ENCODE results near the gene CYFIP2.

CYFIP2 gene

DNA sequence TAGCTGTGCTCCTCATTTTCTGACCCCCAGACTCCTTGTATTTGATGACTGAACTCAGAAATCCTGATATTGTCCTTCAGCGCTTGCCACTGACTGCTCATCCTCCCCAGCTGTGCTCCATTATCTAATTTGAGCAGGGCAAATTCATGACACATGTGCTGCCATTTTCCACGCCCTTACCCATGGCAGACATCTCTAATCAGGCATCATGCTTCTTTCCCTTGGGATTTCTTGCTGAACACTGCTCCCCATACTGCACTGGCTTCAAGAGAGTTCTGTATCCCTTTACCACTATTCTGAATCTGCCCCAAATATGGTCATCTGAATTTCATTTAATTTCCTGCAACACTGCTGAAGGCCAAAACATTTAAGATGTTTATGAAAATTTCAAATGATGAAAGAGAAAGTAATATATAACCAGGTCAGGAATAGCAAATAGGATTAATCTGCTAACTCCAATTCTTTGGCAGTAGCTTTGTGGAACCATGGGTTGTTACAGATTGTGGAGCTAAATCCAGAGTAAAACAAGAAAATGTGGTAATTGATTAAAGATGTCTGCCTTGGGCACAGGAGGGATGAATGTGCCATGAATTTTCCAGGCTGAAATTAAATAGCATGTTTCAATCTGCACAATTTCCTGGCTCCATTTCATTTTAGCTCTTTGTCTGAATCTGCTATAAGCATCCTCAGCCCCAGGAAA, 93.6 kb downstream of the CYFIP2 start:
- DNase-seq (ENCODE audit: low read depth): no peak

DNA sequence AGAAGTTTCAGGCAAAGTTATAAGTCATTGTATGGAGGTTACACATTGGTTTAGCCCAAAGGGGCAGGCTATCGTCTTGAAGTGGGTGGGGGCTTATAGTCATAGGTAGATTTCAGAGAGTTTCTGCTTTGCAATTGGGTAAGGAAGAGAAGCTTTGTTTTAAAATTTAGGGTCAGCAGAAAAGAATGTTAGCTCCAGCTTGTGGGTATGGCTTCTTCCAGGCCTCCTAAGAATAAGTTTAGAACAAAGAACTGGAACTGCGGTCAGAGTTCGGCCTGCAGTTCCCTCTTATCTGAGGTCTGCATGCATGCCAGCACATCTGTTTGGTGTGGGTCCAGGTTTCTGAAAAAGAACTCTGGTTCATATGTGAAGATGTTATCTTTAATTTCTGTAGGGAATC, 96.1 kb downstream of the CYFIP2 start:
- DNase-seq (ENCODE audit: low read depth): no peak

DNA sequence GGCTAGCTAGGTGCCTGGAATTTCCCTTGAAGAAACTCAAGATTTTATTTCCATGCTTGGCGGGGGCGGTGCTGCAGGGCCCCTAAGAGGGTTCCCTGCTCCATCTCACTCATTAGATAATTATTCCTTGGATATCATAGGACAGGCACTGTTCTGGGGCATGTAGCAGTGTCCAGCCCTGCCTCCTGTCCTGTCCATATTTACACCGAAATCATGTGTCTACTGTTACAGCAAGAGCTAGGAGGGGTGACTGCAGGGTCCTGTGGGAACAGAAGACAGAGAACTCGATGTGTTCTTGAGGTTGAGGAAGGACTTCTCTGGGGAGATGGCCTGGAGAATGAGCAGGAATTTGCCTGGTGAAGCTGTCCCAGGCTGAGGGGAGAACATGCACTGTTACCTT, 96.6 kb downstream of the CYFIP2 start:
- no peak for DNase-seq (ENCODE audit: low read depth)

DNA sequence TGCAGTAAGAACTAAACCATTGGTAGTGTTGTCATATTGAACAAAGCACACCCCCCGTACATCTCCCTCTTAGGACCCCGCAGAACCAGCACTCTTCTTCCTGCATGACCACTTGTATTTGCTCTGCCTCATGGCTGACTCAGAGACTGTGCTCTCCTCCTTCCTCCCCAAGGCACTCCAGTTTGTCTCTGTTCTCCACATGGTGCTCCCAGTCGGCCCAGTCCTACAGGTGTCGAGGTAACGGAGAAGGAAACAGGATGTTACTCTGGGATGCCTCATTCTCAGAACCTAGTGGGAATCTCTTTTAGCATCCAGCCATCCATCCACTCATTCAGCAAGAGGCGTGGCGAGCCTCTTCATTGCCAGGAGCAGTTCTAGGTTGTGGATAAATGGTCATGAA, 97.1 kb downstream of the CYFIP2 start:
- no peak for DNase-seq (ENCODE audit: low read depth)

DNA sequence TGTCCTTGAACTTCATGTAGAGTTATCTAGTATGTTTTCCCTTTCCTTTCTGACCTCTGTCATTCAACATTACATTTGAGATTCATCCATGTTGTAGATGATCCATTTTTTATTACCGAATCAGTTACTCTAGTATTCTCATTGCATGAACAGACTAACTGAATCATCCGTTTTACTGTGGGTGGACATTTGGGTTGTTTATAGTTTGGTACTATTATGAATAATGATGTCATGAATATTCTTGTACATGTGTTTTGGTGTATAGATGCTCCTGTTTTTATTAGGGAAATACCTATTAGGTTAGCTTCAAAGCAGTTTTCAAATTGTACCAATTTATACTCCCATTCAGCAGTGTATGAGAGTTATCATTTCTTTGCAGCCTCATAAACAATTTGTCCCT, 99.8 kb downstream of the CYFIP2 start:
- no peak for DNase-seq (ENCODE audit: low read depth)

DNA sequence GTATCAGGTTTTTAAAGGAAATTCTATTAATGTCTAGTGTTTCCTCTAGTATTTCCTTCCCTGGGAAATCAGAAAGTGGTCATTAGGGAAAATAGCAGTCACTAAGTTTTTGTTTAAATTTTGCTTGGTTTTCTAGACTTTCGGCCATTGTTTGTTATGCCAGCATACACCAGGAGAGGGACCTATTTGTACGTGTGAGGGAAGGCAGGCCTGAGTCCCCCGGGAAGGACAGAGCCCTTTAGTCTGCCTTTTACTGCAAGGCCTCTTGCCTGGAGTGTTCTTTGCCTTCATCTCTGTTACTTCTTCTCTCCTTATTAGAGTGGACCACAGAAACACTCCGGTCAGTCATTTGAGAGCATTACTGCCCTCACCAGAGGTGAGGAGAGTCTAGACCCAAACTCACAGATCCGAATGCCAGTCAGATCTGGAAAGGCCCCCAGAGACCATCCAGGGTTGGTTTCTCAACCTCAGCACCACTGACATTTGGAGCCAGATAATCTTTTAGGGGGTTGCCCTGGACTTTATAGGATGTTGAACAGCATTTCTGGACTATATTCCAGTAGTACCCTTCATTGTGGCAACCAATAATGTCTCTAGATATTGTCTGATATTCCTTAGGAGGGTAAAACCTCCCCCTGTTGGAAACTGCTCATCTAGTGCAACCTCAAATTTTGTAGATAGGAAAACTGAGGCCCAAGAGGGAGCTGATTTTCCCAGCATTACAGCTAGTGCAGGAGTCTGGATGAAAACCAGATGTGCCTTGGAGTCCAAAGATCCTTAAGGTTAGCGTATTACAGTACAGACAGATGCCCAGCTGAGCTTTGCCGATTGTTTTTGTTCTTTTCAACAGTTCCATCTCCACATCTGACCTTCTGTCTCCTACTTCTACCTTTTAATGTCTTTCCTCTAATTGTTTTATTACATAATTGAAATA, 101.1 kb downstream of the CYFIP2 start:
- DNase-seq (ENCODE audit: low read depth): no peak

DNA sequence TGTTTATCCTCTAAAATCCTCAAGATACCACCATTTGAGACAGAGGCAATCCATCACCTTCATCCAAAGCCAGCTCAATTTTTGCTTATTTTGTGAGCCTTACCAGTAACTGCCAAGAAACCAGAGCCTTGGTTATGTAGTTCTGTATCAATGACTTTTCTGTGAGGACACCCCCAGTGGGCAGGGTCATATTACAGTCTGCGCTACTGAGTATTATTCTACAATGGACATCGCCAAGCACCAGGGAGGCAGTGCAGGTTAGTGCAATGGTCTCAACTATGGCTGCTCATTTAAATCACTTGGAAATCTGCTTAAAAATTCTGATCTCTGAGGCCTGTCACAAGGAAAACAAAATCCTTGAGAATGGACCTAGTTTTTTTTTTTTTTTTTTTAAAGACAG, 103.6 kb downstream of the CYFIP2 start:
- DNase-seq (ENCODE audit: low read depth): no peak

DNA sequence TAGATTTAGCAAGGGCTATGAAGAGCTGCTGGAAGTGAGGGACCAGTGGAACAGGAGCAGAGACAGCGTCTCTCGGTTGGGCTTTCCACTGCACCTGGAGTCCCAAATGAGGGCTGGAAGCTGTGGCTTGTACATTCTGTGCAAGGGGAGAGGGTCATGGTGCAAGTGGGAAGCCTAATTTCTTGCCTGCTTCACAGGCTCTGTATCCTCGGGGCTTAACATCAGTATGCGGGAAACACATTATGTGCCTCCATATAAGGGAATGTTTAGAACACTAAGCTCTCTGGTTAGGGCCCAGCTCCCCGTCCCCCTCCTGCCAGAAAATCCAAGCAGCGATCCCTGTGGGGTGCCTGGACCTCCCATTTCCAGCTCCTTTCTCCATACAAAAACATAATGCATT, 105.0 kb downstream of the CYFIP2 start:
- DNase-seq (ENCODE audit: low read depth): no peak

DNA sequence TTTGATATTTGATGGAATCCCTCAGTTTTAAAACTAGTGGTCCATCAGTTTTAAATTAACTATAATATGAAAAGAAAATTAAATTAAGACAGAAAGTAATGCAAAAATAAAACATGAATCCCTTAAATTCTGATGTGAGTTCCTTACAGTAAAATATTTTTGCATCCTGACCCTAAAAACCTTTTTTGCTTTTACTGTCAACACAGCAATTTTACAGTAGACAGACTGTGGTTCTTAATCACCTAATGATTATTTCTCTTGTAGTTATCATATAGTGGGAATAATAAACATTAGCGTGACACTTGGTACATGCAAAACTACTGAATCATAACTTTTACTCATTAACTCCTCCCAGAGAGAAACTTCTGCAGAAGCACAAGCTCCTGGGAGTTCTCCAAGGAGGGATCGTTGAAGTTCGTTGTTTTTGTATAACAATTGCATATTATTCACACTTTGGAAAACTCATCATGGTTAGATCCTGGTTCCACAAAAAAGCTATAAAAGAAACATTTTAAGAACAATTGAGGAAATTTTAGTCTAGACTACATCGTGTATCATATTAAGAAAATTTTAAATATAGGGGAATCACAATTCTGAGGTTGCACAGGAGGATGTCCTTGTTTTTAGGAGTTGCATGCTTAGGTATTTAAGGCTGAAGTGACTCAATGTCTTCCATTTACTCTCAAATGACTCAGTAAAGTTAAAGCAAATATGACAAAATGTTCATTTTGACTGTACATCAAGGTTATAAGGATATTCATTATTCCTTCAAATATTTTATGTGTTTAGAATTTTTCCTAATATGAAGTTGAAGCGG, 105.9 kb downstream of the CYFIP2 start:
- no peak for DNase-seq (ENCODE audit: low read depth)

DNA sequence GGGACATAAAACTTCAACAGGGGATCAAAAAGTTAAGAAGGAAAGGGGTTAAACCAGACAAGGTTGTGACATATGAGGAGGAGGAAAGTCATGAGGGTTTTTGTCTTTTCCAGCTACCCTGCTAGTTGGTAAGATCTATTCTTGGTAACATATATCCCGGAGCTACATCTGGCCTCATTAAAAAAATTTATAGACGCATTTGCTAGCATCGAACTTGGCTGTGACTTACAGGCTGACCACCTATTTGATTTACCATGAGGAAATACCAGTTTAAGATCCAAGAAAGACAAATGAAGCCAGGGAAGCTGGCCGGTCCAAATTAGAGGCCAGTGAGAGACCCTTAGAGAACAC, 106.5 kb downstream of the CYFIP2 start:
- DNase-seq (ENCODE audit: low read depth): no peak

DNA sequence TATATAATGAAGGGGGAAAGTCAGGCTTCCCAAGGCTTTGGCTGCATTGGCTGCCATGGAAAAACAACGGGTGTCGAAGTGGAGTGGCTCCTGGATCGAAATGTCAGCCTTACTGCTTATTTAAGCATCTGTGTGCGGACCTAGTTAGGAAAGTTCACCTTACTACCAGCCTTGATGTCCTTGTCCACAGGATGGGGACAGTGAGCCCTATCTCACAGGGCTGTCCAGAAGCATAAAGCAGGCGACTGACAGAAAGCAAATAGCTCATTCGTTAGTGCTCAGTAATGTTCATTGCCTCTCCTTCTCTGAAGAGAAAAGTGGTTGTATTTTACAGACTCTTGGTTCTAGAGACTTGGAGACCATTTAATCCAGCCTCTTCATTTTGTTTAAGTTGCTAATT, 112.6 kb downstream of the CYFIP2 start:
- no peak for DNase-seq (ENCODE audit: low read depth)

DNA sequence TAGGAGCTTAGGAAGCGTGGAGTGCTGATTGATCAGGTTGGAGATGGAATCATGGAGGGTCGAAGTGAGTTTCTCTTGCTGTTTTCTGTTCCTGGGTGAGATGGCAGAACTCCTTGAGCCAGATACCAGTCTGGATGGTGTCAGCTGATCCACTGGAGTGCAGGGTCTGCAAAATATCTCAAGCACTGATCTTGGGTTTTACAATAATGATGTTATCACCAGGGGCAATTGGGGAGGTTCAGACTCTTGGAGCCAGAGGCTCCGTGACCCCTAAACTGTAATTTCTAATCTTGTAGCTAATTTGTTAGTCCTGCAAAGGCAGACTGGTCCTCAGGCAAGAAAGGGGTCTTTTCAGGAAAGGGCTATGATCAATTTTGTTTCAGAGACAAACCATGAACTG, 114.1 kb downstream of the CYFIP2 start:
- no peak for DNase-seq (ENCODE audit: low read depth)

DNA sequence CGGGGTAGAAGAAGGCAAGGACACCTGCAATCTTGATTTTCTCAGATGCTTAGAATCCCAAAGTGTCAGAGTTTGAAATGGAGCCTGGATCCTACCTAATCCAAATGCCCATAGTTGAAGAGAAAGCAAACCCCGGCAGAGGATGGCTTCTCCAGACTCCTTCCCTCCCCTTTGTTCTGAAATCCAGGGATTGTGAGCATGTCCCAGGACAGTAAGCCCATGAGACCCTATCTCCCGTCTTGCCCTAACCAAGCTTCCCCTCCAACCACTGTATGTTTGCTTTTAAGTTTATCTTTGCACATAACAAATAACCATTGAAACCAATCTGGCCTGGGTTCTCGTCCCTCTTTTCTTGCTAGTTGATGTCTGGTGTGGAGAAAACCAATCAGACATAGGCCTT, 115.8 kb downstream of the CYFIP2 start:
- DNase-seq (ENCODE audit: low read depth): no peak

DNA sequence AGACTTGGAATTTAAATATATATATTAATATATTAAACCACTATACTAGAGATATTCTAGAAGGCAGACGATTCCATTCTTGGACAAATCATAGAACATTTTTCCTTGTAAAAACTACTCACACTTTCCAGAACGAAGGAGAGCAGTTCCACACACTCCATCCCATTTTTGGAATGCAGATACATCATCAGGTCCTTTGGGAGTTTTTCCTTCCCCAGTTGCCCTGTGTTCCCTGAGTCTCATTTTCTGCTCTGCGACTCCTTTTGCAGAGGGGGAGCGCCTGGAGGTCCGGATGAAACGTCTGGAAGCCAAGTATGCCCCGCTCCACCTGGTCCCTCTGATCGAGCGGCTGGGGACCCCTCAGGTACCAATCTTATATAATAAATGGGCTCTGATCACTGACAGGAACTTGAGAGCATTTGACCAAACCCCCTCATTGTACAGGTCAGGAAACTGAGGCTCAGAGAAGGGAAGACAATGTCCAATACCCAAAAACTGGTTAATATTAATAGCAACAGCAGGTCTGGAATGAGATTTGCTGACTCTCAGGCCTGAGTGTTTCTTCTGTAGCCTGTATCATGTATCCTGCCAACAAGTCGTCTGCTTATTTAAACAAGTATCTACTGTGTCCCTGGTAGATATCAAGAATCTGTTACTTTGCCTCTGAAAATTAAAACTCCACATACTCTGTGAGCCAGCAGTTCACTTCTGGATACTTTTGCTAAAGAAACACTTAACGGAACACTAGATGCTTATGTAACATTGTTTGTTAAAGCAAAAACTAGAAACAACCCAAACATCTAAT, 117.3 kb downstream of the CYFIP2 start:
- DNase-seq (ENCODE audit: low read depth): no peak

DNA sequence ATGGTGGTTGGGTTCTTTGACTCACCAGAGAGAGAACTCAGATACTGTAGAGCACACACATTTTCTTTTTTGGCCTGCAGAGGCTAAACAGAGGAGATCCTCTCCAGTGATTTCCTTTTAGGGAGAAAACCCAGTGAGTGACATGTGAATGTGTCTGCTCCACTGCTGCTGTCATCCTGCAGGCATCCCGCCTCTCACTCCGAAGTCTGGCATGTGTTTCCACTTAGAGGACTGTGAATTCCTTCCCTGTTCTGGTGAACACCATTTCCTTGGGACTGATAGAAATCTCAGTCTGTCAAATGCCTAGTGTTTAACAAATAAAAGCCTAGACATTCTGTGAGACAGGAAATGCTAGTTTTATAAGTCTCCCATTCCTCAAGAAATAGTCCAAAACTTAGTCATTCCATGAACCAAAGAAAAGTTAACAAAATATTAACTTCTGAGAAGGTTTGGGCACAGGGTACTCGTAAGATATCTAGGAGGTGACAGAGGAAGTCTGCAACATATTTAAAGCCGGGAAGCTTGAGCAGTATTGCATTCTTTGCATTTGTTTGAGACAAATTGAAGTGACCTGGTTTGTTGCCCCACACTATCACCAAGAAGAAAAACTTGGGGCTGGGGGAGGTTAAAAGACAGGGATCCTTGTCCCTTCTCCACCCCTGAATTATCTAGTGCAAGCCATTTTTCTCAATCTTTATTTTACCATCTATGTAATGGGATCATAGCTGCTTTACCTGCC, 119.2 kb downstream of the CYFIP2 start:
- DNase-seq (ENCODE audit: low read depth): no peak

DNA sequence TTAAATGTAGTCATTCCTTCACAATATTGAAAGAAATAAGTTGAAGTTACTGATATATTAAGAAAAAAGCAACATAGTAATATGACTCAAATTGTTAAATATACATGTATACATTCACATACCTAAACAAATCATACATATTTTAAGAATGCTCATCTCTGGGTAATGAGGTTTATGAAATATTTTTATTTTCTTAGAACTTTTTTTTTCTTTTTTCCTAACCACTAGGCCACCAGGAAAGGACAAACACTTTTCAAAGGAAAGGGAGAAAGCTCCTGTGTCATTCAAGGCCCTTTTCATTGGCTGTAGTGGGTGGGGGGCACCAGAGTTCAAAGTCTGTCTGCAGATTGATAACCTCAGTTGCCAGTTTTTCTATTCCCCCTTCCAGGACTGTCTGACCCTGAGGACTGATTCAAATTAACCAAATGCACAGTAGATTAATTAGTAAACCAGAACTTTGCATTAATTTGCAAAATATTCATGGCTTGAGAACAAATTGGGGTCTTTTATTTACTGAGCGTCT, 121.2 kb downstream of the CYFIP2 start:
- DNase-seq (ENCODE audit: low read depth): no peak

DNA sequence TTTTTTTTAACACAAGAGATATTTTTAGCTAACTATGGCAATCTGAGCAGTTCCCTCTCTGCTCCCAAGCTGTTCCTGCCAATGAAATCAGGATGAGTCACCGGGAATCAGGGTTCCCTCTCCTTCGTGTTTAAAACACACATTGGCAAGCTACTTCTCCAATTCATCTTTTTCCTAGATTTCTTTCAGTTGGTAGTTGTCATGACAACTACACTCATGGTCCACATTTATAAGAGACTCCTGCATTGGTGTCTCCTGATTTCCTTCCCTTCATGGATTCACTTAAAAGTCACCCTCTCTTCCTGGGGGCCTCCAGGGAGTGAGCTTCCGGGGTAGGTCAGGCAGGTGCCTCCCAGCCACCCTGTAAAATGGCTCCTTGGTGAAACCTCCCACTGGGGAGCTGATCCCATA, 121.8 kb downstream of the CYFIP2 start:
- no peak for DNase-seq (ENCODE audit: low read depth)

DNA sequence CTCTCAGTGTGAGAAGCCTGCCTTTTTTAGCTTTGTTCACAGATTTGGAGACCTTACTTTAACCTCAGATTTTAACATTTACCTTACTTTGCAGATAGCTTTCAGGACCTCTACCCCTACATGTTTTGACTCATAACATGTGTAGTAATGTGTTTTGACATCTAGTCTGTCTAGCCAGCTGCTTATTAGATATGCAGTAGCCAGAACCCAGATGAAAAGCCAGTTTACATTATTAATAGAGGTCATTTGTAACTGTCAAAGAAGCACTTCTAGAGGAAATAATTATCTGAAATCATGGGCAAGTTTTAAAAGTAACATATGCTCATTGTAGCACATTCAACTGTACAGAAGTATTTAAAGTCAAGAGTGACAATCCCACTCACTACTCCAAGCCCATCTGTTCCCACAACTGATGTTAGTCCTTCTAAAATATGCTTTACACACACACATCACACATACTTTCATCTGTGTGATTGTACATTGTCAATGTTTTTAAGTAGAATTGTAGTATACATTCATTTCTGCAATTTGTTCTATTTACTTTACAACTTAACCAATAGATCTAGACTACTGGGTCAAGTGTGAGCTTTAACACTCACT, 122.3 kb downstream of the CYFIP2 start:
- no peak for DNase-seq (ENCODE audit: low read depth)

DNA sequence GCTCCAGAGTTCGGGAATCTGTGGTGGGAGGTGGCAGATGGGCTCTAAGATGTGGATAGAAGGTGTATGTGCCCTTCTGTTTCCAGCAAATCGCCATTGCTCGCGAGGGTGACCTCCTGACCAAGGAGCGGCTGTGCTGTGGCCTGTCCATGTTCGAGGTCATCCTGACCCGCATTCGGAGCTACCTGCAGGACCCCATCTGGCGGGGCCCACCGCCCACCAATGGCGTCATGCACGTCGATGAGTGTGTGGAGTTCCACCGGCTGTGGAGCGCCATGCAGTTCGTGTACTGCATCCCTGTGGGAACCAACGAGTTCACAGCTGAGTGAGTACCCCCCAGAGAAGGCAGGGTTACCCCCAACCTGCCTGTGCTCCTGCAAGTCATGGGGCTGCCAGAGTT, 123.2 kb downstream of the CYFIP2 start:
- no peak for DNase-seq (ENCODE audit: low read depth)

DNA sequence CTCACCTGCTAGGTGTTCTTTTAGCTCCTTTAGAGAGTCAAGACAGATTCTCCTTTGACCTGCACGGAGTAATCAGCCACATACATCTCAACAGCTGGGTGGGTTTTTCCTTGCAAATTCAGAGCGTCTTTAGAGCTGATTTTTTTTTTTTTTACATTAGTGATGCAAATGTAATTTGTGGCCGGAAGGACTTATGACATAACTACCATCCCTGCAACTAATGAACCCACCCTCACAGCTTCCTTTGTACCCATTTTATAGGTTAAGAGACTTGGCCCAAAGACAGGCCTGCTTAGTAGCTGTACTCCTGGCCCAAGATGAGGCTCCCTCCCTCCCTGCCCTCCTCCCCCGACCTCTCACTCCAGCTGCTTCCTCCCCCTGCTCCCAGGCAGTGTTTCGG, 124.2 kb downstream of the CYFIP2 start:
- DNase-seq (ENCODE audit: low read depth): no peak

Data from stimulated activated CD8-positive, alpha-beta memory T cell treated with anti-CD3 and anti-CD28 coated beads, Interleukin-12 subunit alpha, Interleukin-12 subunit beta, amount 100 ng/mL, for 1 hour (primary cell).